ENCODE measurements around the gene RPL7A.

DNA sequence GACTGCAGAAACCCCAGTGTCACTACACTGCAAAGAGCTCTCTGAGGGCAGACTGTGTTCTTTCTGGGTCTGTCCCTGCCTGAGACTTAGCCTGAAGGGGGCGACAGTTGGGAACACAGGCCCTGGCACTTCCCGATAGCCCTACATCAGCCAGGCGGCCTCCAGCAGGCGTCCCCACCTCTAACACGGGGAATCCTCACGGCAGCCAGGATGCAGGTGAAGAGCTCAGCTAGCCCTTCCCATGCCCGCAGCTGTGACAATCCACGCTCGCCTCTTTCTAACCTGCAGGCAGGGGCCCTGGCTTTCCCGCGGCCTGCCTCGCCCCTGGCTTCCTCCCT lies 6.0 kb upstream of the RPL7A start:
- TF ChIP-seq SIN3A (IDR thresholded peaks at IDR 0.05; ENCODE audit: borderline replicate concordance, insufficient read depth, low read length): no peak
- no peak for TF ChIP-seq POLR2AphosphoS5 (IDR thresholded peaks at IDR 0.05; ENCODE audit: low read depth, low read length)

All from PFSK-1 (cell line).